Esophagus muscularis mucosa (tissue), 4 donors: ENCODE measurements around the gene SERTM2. TPM values are rescaled to one million over a fixed set of nuclear protein-coding genes. Genes with fewer than 3 reads are reported as not detected.

Experiments
- DNase-seq: peaks from one replicate; pipeline ENCODE4 v3.0.0-alpha.2; 2017; ENCODE audit errors: extremely low spot score
- H3K27ac ChIP-seq, 4 donors: fragments of 200-600 bp; sonication (generic); replicated peaks in 1 of 4; 1 replicate in 3 of 4; 2 replicates in 1 of 4; pipeline ENCODE4 v1.5.1; 2016 to 2019; ENCODE audit warnings: mild to moderate bottlenecking in 1 of 4
- H3K27me3 ChIP-seq, 4 donors: fragments of 200-600 bp; sonication (generic); one replicate each; pipeline versions ENCODE4 v1.5.1 to v1.6.0; 2016 to 2019
- H3K36me3 ChIP-seq, 4 donors: fragments of 200-600 bp; sonication (generic); one replicate each; pipeline ENCODE4 v1.5.1; 2016 to 2019
- H3K4me1 ChIP-seq, 4 donors: fragments of 200-600 bp; sonication (generic); one replicate each; pipeline ENCODE4 v1.5.1; 2016 to 2019
- H3K4me3 ChIP-seq, 4 donors: fragments of 200-600 bp; sonication (generic); 1 replicate in 2 of 4; 2 replicates in 2 of 4; pipeline ENCODE4 v1.5.1; 2016 to 2019; ENCODE audit warnings: mild to moderate bottlenecking in 4 of 4, moderate library complexity in 1 of 4
- H3K9me3 ChIP-seq, 4 donors: fragments of 200-600 bp; sonication (generic); 1 replicate in 3 of 4; 2 replicates in 1 of 4; pipeline ENCODE4 v1.5.1; 2016 to 2019
- EP300 ChIP-seq: sonication (generic); formaldehyde crosslinking; IDR thresholded peaks from one replicate; pipeline ENCODE4 v1.6.1; 2017; ENCODE audit warnings: antibody characterized with exemption
- POLR2A ChIP-seq: fragments of 450-650 bp; IDR thresholded peaks from one replicate; pipeline ENCODE4 v1.6.1; 2017; ENCODE audit warnings: antibody characterized with exemption, moderate library complexity, mild to moderate bottlenecking, low read depth
- POLR2AphosphoS5 ChIP-seq, 2 donors: sonication (generic); formaldehyde crosslinking; IDR thresholded peaks; one replicate each; pipeline ENCODE4 v1.6.1; 2017; ENCODE audit warnings: antibody characterized with exemption in 2 of 2
- WGBS: methylation state at CpG from one replicate; pipeline ENCODE4 v1.1.5; 2018; 5-methylcytosine and 5-hydroxymethylcytosine counted together
- intact Hi-C: fragments of 100-400 bp; cut with DNase I; formaldehyde crosslinking; loops from one replicate; pipeline ENCODE4 v1.15.1; 2023
- total RNA-seq, 4 donors: library from RNA; depleted of rRNA; stranded (reverse); fragments of >200 nt; gene quantifications; one replicate each; pipeline versions ENCODE4 v1.1.0 to v1.2.1, GENCODE V29; 2016
- TF ChIP-seq, protein P1 (sequence below), 3 experiments: fragments of 200-600 bp in 2 of 3; fragments of 450-650 bp in 1 of 3; sonication (generic) in 2 of 3; IDR thresholded peaks; one replicate each; pipeline ENCODE4 v1.5.1; 2017 to 2019; ENCODE audit warnings: antibody characterized with exemption in 3 of 3, mild to moderate bottlenecking in 2 of 3, moderate library complexity in 1 of 3

Gene SERTM2
- total RNA-seq, 4 donors from 2014 or later: not detected

DNA sequence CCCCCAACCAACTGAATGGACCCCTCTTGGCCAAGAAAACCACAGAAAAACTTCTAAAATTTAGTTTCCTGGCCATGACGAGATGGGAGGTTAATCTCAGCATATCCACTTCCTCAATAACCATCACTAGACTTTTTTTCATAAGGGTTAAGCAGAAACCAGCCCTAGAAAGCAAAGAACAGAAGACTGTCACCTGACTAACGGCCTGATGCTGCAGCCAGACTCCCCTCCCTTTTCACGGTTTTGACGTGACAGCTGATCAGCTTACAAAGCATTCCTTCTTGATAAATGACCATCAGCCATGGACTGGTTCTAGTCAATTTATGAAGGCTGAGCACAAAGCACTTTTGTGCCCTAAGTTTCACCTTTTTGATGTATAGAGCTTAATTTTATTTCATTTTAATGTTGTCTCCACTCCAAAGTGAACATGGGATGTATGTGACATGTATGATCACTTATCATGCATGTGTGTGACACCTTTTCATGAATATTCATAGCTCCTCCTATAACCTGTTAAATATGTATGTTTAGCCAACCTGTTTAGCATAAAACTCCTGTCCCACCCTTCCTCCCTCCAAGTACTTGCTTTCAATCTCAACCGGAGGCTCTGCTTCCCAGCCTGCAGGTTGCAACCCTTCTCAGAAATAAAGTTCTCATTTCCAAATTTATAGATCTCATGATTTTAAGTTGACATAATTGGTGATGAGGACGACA lies 56.3 kb downstream of the SERTM2 start:
- WGBS: 64% methylated on average over 6 of the region's 6 CpGs
- intact Hi-C loops: no loop called here
- no peaks in the 10 kb centered on the region for H3K27me3 ChIP-seq

GRCh38 chrX:111568354-111568753 lies 56.9 kb downstream of the SERTM2 start:
- no peak overlapping the region for H3K4me3 ChIP-seq
- intact Hi-C loops: no loop called here
- no peaks in the 10 kb centered on the region for H3K4me1 ChIP-seq
- H3K27ac ChIP-seq: no peak overlapping the region
- no peaks in the 10 kb centered on the region for H3K9me3 ChIP-seq
- WGBS: 59% methylated on average over 4 of the region's 4 CpGs
- TF ChIP-seq, protein P1, sequence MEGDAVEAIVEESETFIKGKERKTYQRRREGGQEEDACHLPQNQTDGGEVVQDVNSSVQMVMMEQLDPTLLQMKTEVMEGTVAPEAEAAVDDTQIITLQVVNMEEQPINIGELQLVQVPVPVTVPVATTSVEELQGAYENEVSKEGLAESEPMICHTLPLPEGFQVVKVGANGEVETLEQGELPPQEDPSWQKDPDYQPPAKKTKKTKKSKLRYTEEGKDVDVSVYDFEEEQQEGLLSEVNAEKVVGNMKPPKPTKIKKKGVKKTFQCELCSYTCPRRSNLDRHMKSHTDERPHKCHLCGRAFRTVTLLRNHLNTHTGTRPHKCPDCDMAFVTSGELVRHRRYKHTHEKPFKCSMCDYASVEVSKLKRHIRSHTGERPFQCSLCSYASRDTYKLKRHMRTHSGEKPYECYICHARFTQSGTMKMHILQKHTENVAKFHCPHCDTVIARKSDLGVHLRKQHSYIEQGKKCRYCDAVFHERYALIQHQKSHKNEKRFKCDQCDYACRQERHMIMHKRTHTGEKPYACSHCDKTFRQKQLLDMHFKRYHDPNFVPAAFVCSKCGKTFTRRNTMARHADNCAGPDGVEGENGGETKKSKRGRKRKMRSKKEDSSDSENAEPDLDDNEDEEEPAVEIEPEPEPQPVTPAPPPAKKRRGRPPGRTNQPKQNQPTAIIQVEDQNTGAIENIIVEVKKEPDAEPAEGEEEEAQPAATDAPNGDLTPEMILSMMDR (IDR thresholded peaks at IDR 0.05): no peak
- DNase-seq: no peak
- H3K36me3 ChIP-seq: no peaks in the 10 kb centered on the region
- no peaks in the 10 kb centered on the region for H3K27me3 ChIP-seq

More for the DNA sequence above, 56.3 kb downstream of the SERTM2 start:
- Histone ChIP-seq H3K9me3 (no peaks in the 10 kb centered on the region), H3K4me3 (no peak overlapping the region), H3K4me1 (no peaks in the 10 kb centered on the region), H3K36me3 (no peaks in the 10 kb centered on the region), H3K27ac (no peak overlapping the region)
- no peak for TF ChIP-seq EP300
- TF ChIP-seq, protein P1 (IDR thresholded peaks at IDR 0.05): no peak
- TF ChIP-seq POLR2AphosphoS5 (IDR thresholded peaks at IDR 0.05): no peak
- TF ChIP-seq POLR2A: no peak
- no peak for DNase-seq

- Histone ChIP-seq H3K27ac (no peak overlapping the region), H3K4me3 (no peak overlapping the region), H3K4me1 (no peaks in the 10 kb centered on the region), H3K9me3 (no peaks in the 10 kb centered on the region), H3K27me3 (no peaks in the 10 kb centered on the region), H3K36me3 (no peaks in the 10 kb centered on the region)
- DNase-seq: no peak
- no peak for TF ChIP-seq POLR2A
- TF ChIP-seq, protein P1 (IDR thresholded peaks at IDR 0.05): no peak
- no peak for TF ChIP-seq POLR2AphosphoS5 (IDR thresholded peaks at IDR 0.05)
- TF ChIP-seq EP300: no peak
- intact Hi-C loops: no loop called here
- WGBS: 68% methylated on average over 1 of the region's 1 CpG
Measured at GRCh38 chrX:111568817-111569216, 57.4 kb downstream of the SERTM2 start.

Other genes starting within 250 kb of the SERTM2 start
- 1 to 10 TPM in 1 of 4 donors, under 1 TPM in 3; 0.06 to 1.1 (median 0.46) TPM for gene CAPN6, start 241.2 kb upstream of the SERTM2 start, total RNA-seq
- gene DCX, start 99.5 kb upstream of the SERTM2 start, total RNA-seq: under 1 TPM in 3 of 4 donors, not detected in 1; under 0.01 to 0.13 (median 0.11) TPM
- 10 to 100 TPM; 24.8 to 57.7 (median 34.2) TPM for gene ALG13, start 169.5 kb downstream of the SERTM2 start, total RNA-seq